Neuronal stem cell (in vitro differentiated cells): ENCODE data around the gene CBFA2T3.
"Not testable (repeated sequence)": the region's sequence is repeated elsewhere in the genome, so short reads cannot be mapped to it uniquely, and the experiment has no call there.

Experiments
- DNase-seq: peaks from one replicate; pipeline ENCODE4 v3.0.0-alpha.2; 2013; ENCODE audit warnings: low spot score
- H2AFZ ChIP-seq: one replicate; pipeline ENCODE4 v1.6.1; 2013; ENCODE audit warnings: mild to moderate bottlenecking, low read length, inconsistent platforms
- H2AK5ac ChIP-seq: 2 replicates; pipeline ENCODE4 v1.6.1; 2013; ENCODE audit warnings: low read depth, mild to moderate bottlenecking, inconsistent platforms, low read length, moderate library complexity, mixed read lengths
- H2BK120ac ChIP-seq: 2 replicates; pipeline ENCODE4 v1.6.1; 2013; ENCODE audit warnings: low read depth, mild to moderate bottlenecking, inconsistent platforms, low read length, moderate library complexity, mixed read lengths
- H2BK12ac ChIP-seq: one replicate; pipeline ENCODE4 v1.6.1; 2013; ENCODE audit warnings: low read length, inconsistent platforms
- H2BK15ac ChIP-seq: 2 replicates; pipeline ENCODE4 v1.6.1; 2013; ENCODE audit warnings: mild to moderate bottlenecking, low read length, inconsistent platforms, mixed read lengths
- H2BK5ac ChIP-seq: one replicate; pipeline ENCODE4 v1.6.1; 2013; ENCODE audit warnings: inconsistent platforms, mild to moderate bottlenecking, low read length, moderate library complexity
- H3K14ac ChIP-seq: one replicate; pipeline ENCODE4 v1.6.1; 2013; ENCODE audit warnings: low read length, inconsistent platforms
- H3K18ac ChIP-seq: 2 replicates; pipeline ENCODE4 v1.6.1; 2013; ENCODE audit warnings: low read length, inconsistent platforms
- H3K23ac ChIP-seq: 2 replicates; pipeline ENCODE4 v1.6.1; 2013; ENCODE audit warnings: low read depth, mild to moderate bottlenecking, mixed read lengths, low read length, inconsistent platforms; ENCODE audit not compliant: poor library complexity
- H3K27ac ChIP-seq: replicated peaks from 3 replicates; pipeline ENCODE4 v1.5.1; 2013; ENCODE audit warnings: low read length, inconsistent platforms
- H3K27me3 ChIP-seq, 3 experiments: 2 replicates each; pipeline ENCODE4 v1.6.1; 2013; ENCODE audit warnings: low read length in 3 of 3, mild to moderate bottlenecking in 2 of 3, inconsistent platforms in 1 of 3, low read depth in 1 of 3, mixed read lengths in 1 of 3, moderate library complexity in 1 of 3; ENCODE audit not compliant: control insufficient read depth in 3 of 3, insufficient read depth in 3 of 3
- H3K36me3 ChIP-seq, 2 donors: replicated peaks in 1 of 2; 2 replicates each; pipeline ENCODE4 v1.6.1; 2013; ENCODE audit warnings: low read length in 2 of 2; ENCODE audit not compliant: control insufficient read depth in 2 of 2, insufficient read depth in 2 of 2
- H3K4ac ChIP-seq: 2 replicates; pipeline ENCODE4 v1.6.1; 2013; ENCODE audit warnings: inconsistent platforms, mild to moderate bottlenecking, low read length, moderate library complexity
- H3K4me1 ChIP-seq, 2 donors: 1 replicate in 1 of 2; 2 replicates in 1 of 2; pipeline ENCODE4 v1.6.1; 2013; ENCODE audit warnings: low read length in 2 of 2, low read depth in 1 of 2; ENCODE audit not compliant: control insufficient read depth in 2 of 2, insufficient read depth in 1 of 2
- H3K4me2 ChIP-seq: one replicate; pipeline ENCODE4 v1.6.1; 2013; ENCODE audit warnings: mild to moderate bottlenecking, low read length, inconsistent platforms; ENCODE audit not compliant: insufficient read depth, poor library complexity, severe bottlenecking
- H3K4me3 ChIP-seq, 2 donors: 2 replicates each; pipeline ENCODE4 v1.5.1; 2013; ENCODE audit warnings: low read length in 2 of 2, mild to moderate bottlenecking in 2 of 2, inconsistent platforms in 1 of 2, moderate library complexity in 1 of 2
- H3K79me1 ChIP-seq: one replicate; pipeline ENCODE4 v1.6.1; 2013; ENCODE audit warnings: low read depth, mild to moderate bottlenecking, inconsistent platforms, low read length, moderate library complexity
- H3K9ac ChIP-seq: one replicate; pipeline ENCODE4 v1.6.1; 2013; ENCODE audit warnings: mild to moderate bottlenecking, low read depth, low read length, inconsistent platforms; ENCODE audit not compliant: poor library complexity
- H3K9me3 ChIP-seq, 2 donors: replicated peaks in 1 of 2; 2 replicates each; pipeline versions ENCODE3 to v1.6.1; 2013; ENCODE audit warnings: low read length in 2 of 2, mild to moderate bottlenecking in 2 of 2, inconsistent platforms in 1 of 2, low read depth in 1 of 2, mixed read lengths in 1 of 2, moderate library complexity in 1 of 2; ENCODE audit not compliant: control insufficient read depth in 2 of 2, insufficient read depth in 1 of 2
- H4K8ac ChIP-seq: one replicate; pipeline ENCODE4 v1.6.1; 2013; ENCODE audit warnings: low read depth, mild to moderate bottlenecking, inconsistent platforms, low read length, moderate library complexity
- H4K91ac ChIP-seq: one replicate; pipeline ENCODE4 v1.6.1; 2013; ENCODE audit warnings: low read length, low read depth, mild to moderate bottlenecking, inconsistent platforms; ENCODE audit not compliant: poor library complexity
- WGBS, 2 donors: extraction: QIAGEN DNeasy Blood & Tissue Kit; methylation state at CpG; one replicate each; pipeline ENCODE4 v1.1.7; 2013; ENCODE audit warnings: missing lambda C conversion rate in 2 of 2, mixed read lengths in 1 of 2; ENCODE audit not compliant: insufficient read length in 2 of 2, insufficient replicate concordance in 1 of 2; ENCODE audit errors: extremely low coverage in 2 of 2; 5-methylcytosine and 5-hydroxymethylcytosine counted together

Gene CBFA2T3

DNA sequence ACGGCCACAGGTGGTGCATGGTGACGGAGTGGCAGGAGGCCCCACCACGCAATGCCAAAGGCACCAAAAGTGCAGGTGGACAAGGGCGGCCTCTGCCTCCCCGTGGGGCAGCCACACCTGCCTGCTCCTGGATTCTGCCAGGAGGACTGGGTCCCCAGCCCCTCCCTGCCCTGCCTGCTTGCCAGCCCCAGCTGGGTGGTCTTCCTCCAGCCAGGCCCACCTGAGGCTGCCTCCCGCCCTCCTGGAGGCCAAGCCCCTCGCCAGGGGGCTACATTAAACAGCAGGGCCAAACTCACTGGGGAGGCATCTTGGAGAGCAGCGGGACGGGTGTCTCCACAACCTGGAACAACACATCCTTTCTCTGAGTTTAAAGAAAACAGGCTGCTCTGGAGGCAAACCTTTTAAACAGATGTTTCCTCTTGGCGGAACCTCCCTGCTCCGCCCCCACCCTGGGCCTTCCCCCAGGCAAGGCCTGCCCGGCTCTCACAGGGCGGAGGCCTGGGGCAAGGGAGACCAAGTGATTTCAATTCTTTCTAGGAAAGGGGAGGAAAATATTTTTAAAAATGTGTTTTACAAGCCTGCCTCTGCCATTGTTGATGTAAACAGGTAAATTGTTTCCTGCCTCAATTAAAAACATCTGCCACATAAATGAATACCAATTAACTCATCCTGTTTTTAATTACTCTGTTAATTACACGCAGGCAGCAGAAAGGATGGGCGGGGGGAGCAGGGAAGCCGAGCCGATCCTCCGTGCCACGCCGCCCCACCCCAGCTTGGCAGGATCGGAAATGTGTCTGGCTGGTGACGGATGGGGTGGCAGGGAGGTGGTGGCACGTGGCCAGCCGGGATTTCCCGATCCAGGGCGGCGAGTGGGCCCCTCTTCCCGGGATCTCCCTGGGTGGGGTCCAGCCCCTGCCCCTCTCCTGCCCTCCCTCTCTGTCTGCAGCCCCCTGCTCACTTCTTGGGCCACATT is 56.1 kb downstream of the CBFA2T3 start:
- H3K14ac ChIP-seq = no peak overlapping the region
- peak overlapping the region; percentile 25 for H3K23ac ChIP-seq
- H3K4me1 ChIP-seq = peaks cover 13 to 25% of the 10 kb centered on the region in 2 donors
- no peak overlapping the region for H2BK15ac ChIP-seq
- H3K9me3 ChIP-seq = peaks cover 0 to 7% of the 10 kb centered on the region in 2 donors
- no peak overlapping the region for H2BK5ac ChIP-seq
- peaks cover 0 to 50% (median 0%) of the 10 kb centered on the region in 3 experiments for H3K27me3 ChIP-seq
- H3K4me2 ChIP-seq = no peak overlapping the region
- WGBS, 2 donors = no CpG with 5 or more reads among the region's 28 CpGs
- no peak overlapping the region for H4K91ac ChIP-seq
- DNase-seq = no peak
- peak overlapping the region; percentile 2 for H2BK12ac ChIP-seq
- no peak overlapping the region for H3K9ac ChIP-seq
- H3K36me3 ChIP-seq = no peaks in the 10 kb centered on the region
- no peak overlapping the region for H4K8ac ChIP-seq
- H3K79me1 ChIP-seq = no peaks in the 10 kb centered on the region
- no peak overlapping the region for H3K27ac ChIP-seq
- no peak overlapping the region for H3K4ac ChIP-seq
- H2AFZ ChIP-seq = no peak overlapping the region
- no peak overlapping the region for H3K18ac ChIP-seq
- H3K4me3 ChIP-seq = no peak overlapping the region
- peak overlapping the region; percentile 81 for H2AK5ac ChIP-seq
- no peak overlapping the region for H2BK120ac ChIP-seq

DNA sequence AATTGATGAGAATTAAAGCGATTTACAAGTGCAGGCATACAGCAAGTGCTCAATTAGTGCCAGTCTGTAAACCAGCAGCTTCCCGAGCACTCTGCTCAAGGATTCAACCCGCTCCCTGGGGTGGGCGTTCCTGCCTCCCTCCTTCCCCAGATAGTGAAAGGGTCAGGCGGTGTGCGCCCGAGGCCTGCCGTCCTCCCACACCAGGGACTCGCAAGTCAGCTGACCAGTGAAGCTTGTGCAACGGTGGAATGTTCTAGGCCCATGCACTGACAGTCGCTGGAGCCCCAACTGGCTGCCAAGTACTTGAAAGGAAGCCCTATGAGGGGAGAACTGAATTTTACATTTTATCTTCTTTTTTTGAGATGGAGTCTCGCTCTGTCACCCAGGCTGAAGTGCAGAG is 57.1 kb downstream of the CBFA2T3 start:
- no peak overlapping the region for H4K91ac ChIP-seq
- H3K4ac ChIP-seq = no peak overlapping the region
- no peak overlapping the region for H2AFZ ChIP-seq
- H3K9ac ChIP-seq = no peak overlapping the region
- no peak overlapping the region for H3K4me3 ChIP-seq
- peak overlapping the region; percentile 6 for H2AK5ac ChIP-seq
- H3K9me3 ChIP-seq = peaks cover 0 to 8% of the 10 kb centered on the region in 2 donors
- H2BK120ac ChIP-seq = no peak overlapping the region
- H3K27ac ChIP-seq = no peak overlapping the region
- H2BK15ac ChIP-seq = no peak overlapping the region
- no peaks in the 10 kb centered on the region for H3K36me3 ChIP-seq
- no peak overlapping the region for H3K18ac ChIP-seq
- H2BK12ac ChIP-seq = no peak overlapping the region
- H3K23ac ChIP-seq = no peak overlapping the region
- H3K27me3 ChIP-seq = peaks cover 0 to 40% (median 0%) of the 10 kb centered on the region in 3 experiments
- no peak overlapping the region for H2BK5ac ChIP-seq
- H3K4me2 ChIP-seq = no peak overlapping the region
- DNase-seq = no peak
- no peaks in the 10 kb centered on the region for H3K79me1 ChIP-seq
- H4K8ac ChIP-seq = no peak overlapping the region
- peaks cover 4 to 16% of the 10 kb centered on the region in 2 donors for H3K4me1 ChIP-seq
- WGBS, 2 donors = no CpG with 5 or more reads among the region's 12 CpGs
- no peak overlapping the region for H3K14ac ChIP-seq

DNA sequence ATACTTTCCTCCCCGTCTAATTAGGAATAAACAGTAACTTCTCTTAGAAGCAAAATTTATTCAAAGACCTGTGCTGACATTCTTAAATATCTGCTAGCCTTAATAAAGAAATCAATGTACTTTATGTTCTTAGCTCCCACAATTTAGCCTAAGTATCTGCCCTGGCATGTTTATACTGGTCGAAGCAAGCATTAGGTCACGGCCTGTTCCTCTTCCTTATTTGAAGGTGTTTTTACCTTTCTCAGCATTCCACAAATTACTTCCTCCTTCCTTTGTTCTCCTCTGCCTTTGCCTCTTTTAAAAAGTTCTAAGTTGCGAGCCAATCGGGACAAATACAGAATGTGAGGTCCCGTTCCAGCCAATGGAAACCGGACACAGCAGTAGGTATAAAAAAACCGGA is 58.1 kb downstream of the CBFA2T3 start:
- H3K4ac ChIP-seq, H3K27ac ChIP-seq, H2AFZ ChIP-seq, H3K4me2 ChIP-seq, H3K4me1 ChIP-seq, H2BK120ac ChIP-seq, H3K9ac ChIP-seq, H4K8ac ChIP-seq, H4K91ac ChIP-seq, DNase-seq, H3K4me3 ChIP-seq, H2BK5ac ChIP-seq, H3K79me1 ChIP-seq, H3K9me3 ChIP-seq, H3K36me3 ChIP-seq, H3K14ac ChIP-seq, H3K23ac ChIP-seq, H2BK15ac ChIP-seq, H2BK12ac ChIP-seq, H3K18ac ChIP-seq: not testable (repeated sequence)
- Histone ChIP-seq H3K27me3 (peaks cover 0 to 32% (median 0%) of the 10 kb centered on the region in 3 experiments), H2AK5ac (peak overlapping the region; percentile 63)
- no CpG with 5 or more reads among the region's 8 CpGs for WGBS, 2 donors

DNA sequence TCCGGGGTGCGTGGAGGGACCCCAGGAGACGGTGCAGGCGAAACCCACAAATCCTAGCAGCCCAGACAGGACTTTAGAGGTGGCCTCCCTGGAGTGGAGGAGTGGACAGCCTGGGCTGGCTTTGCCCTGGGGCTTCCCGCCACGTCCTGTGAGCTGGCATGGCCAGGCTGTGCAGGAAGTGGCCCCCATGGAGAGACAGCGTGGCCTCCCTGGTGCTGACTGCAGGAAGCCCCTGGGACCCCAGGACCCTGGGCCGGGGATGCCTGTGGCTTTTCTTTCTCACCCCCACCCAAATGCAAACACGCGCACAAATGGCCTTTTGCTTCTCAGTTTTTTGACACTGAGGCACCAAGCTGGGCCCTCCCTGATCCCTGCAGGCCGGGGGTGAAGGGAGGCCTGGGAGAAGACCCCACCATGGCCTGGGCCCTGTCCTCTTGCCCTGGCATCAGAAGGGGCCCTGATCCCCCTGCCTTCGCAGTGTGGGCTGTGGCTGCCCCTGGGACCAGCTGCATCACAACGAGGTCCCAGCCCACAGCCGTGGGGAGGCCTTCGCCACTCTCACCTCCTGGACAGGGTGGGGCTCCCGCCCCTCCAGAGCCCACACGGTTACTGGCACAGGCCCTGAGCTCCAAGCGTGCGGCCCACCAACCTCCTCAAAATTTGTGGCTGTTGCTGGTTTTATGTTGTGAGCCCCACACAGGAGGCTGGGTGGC is 58.9 kb downstream of the CBFA2T3 start:
- H2BK120ac ChIP-seq = peak overlapping the region; percentile 61
- peak overlapping the region in 1 of 2 donors; percentile 47 for H3K4me3 ChIP-seq
- H2AK5ac ChIP-seq = peak overlapping the region; percentile 92
- no peak overlapping the region for H2BK12ac ChIP-seq
- no peak overlapping the region for H3K27ac ChIP-seq
- peak overlapping the region; percentile 30 for H4K91ac ChIP-seq
- H3K27me3 ChIP-seq = peaks cover 0 to 25% (median 0%) of the 10 kb centered on the region in 3 experiments
- H2BK5ac ChIP-seq = peak overlapping the region; percentile 39
- peak overlapping the region; percentile 73 for H3K23ac ChIP-seq
- H3K9ac ChIP-seq = peak overlapping the region; percentile 21
- peaks cover 0 to 11% of the 10 kb centered on the region in 2 donors for H3K9me3 ChIP-seq
- no peak for DNase-seq
- H4K8ac ChIP-seq = no peak overlapping the region
- H2AFZ ChIP-seq = no peak overlapping the region
- peak overlapping the region; percentile 97 for H3K14ac ChIP-seq
- no peaks in the 10 kb centered on the region for H3K79me1 ChIP-seq
- no peaks in the 10 kb centered on the region for H3K36me3 ChIP-seq
- H3K4me2 ChIP-seq = no peak overlapping the region
- peaks cover 3% of the 10 kb centered on the region in 2 donors for H3K4me1 ChIP-seq
- no CpG with 5 or more reads among the region's 19 CpGs for WGBS, 2 donors
- H3K4ac ChIP-seq = no peak overlapping the region
- peak overlapping the region; percentile 71 for H3K18ac ChIP-seq
- H2BK15ac ChIP-seq = peak overlapping the region; percentile 75
